GM23338 (cell line): ENCODE results near the gene FBXO31. TPM values are rescaled to one million over a fixed set of nuclear protein-coding genes. Genes with fewer than 3 reads are reported as not detected.
A peak's percentile ranks its signal among the peaks of the same experiment; 100 is the strongest.

Experiments
- ATAC-seq: fragments of 200-7000 bp; cut with Tn5 transposase; 3 replicates; pipeline ENCODE4 v1.9.1; 2020
- DNase-seq: peaks from one replicate; pipeline ENCODE4 v3.0.0-alpha.2; 2015; ENCODE audit warnings: low spot score
- H2AFZ ChIP-seq: fragments of 200-600 bp; sonication (generic); 2 replicates; pipeline ENCODE4 v1.8.0; 2016; ENCODE audit warnings: antibody characterized with exemption, mild to moderate bottlenecking, moderate library complexity
- H3F3A ChIP-seq: fragments of 200-600 bp; sonication (generic); replicated peaks from 2 replicates; pipeline ENCODE4 v1.8.0; 2017; ENCODE audit warnings: antibody characterized with exemption, mixed run types, low read depth
- H3K27ac ChIP-seq: fragments of 200-600 bp; sonication (generic); 2 replicates; pipeline ENCODE4 v1.6.1; 2016; ENCODE audit warnings: low read depth
- H3K27me3 ChIP-seq: fragments of 200-600 bp; sonication (generic); 2 replicates; pipeline ENCODE4 v1.8.0; 2016; ENCODE audit warnings: mild to moderate bottlenecking, mixed run types, moderate library complexity; ENCODE audit not compliant: insufficient read depth
- H3K36me3 ChIP-seq: fragments of 200-600 bp; sonication (generic); 2 replicates; pipeline ENCODE4 v1.8.0; 2016; ENCODE audit warnings: mild to moderate bottlenecking; ENCODE audit not compliant: insufficient read depth
- H3K4me1 ChIP-seq: fragments of 200-600 bp; sonication (generic); 2 replicates; pipeline ENCODE4 v1.8.0; 2016; ENCODE audit warnings: mild to moderate bottlenecking, moderate library complexity; ENCODE audit not compliant: insufficient read depth
- H3K4me2 ChIP-seq: fragments of 200-600 bp; sonication (generic); 2 replicates; pipeline ENCODE4 v1.7.1; 2017; ENCODE audit warnings: mixed run types
- H3K4me3 ChIP-seq: fragments of 200-600 bp; sonication (generic); 2 replicates; pipeline ENCODE4 v1.6.1; 2016; ENCODE audit warnings: mixed run types
- H3K79me2 ChIP-seq: fragments of 200-600 bp; sonication (generic); replicated peaks from 2 replicates; pipeline ENCODE4 v1.8.0; 2017; ENCODE audit warnings: mild to moderate bottlenecking; ENCODE audit not compliant: insufficient read depth
- H3K9me2 ChIP-seq: fragments of 200-600 bp; sonication (generic); 2 replicates; pipeline ENCODE4 v1.8.0; 2017; ENCODE audit not compliant: insufficient read depth
- H4K20me1 ChIP-seq: fragments of 200-600 bp; sonication (generic); replicated peaks from 2 replicates; pipeline ENCODE4 v1.8.0; 2017; ENCODE audit warnings: mild to moderate bottlenecking; ENCODE audit not compliant: insufficient read depth
- H3K27ac Mint-ChIP-seq: 2 replicates; pipeline ENCODE4 v1.8.0; 2020; ENCODE audit warnings: inconsistent platforms, mild to moderate bottlenecking, moderate library complexity, mixed read lengths
- H3K27me3 Mint-ChIP-seq: 3 replicates; pipeline ENCODE4 v1.8.0; 2022; ENCODE audit warnings: low read depth, mild to moderate bottlenecking, moderate library complexity, mixed read lengths, inconsistent platforms; ENCODE audit not compliant: insufficient read depth, poor library complexity
- H3K36me3 Mint-ChIP-seq: 3 replicates; pipeline ENCODE4 v1.8.0; 2021; ENCODE audit warnings: low read depth, mild to moderate bottlenecking, inconsistent platforms, moderate library complexity, mixed read lengths
- H3K4me1 Mint-ChIP-seq: 3 replicates; pipeline ENCODE4 v1.8.0; 2020; ENCODE audit warnings: mild to moderate bottlenecking, inconsistent platforms, mixed read lengths
- H3K4me3 Mint-ChIP-seq: 3 replicates; pipeline ENCODE4 v1.8.0; 2021; ENCODE audit warnings: moderate library complexity, mild to moderate bottlenecking, inconsistent platforms, mixed read lengths
- H3K9me3 Mint-ChIP-seq: 3 replicates; pipeline ENCODE4 v1.8.0; 2020; ENCODE audit warnings: moderate library complexity, mild to moderate bottlenecking, inconsistent platforms, mixed read lengths
- CREB1 ChIP-seq: fragments of 250-450 bp; sonication (Bioruptor Pico); IDR thresholded peaks from 2 replicates; pipeline ENCODE4 v1.5.0; 2020; ENCODE audit warnings: low read depth, mild to moderate bottlenecking, moderate library complexity
- ETS1 ChIP-seq: IDR thresholded peaks from 2 replicates; pipeline ENCODE4 v1.6.1; 2016; ENCODE audit warnings: antibody characterized with exemption
- EZH2 ChIP-seq: fragments of 200-600 bp; sonication (generic); IDR thresholded peaks from one replicate; pipeline ENCODE4 v1.8.0; 2017; ENCODE audit warnings: antibody characterized with exemption, mild to moderate bottlenecking, low read depth; ENCODE audit not compliant: unreplicated experiment
- EZH2phosphoT487 ChIP-seq: fragments of 200-600 bp; sonication (generic); IDR thresholded peaks from one replicate; pipeline ENCODE4 v1.8.1; 2018; ENCODE audit warnings: antibody characterized with exemption; ENCODE audit not compliant: unreplicated experiment
- JUNB ChIP-seq: IDR thresholded peaks from one replicate; pipeline ENCODE4 v1.6.1; 2016; ENCODE audit warnings: antibody characterized with exemption; ENCODE audit not compliant: unreplicated experiment
- NANOG ChIP-seq: IDR thresholded peaks from 2 replicates; pipeline ENCODE4 v1.6.1; 2016; ENCODE audit warnings: antibody characterized with exemption, borderline replicate concordance
- POLR2AphosphoS5 ChIP-seq: IDR thresholded peaks from 2 replicates; pipeline ENCODE4 v1.6.1; 2016; ENCODE audit warnings: antibody characterized with exemption, low read depth
- STAT1 ChIP-seq: IDR thresholded peaks from one replicate; pipeline ENCODE4 v1.6.1; 2016; ENCODE audit warnings: antibody characterized with exemption; ENCODE audit not compliant: unreplicated experiment
- ZNF331 ChIP-seq: fragments of 250-450 bp; sonication (Bioruptor Pico); IDR thresholded peaks from 2 replicates; pipeline ENCODE4 v1.5.0; 2020; ENCODE audit warnings: low read depth, mild to moderate bottlenecking, moderate library complexity
- ZNF462 ChIP-seq: fragments of 250-450 bp; sonication (Bioruptor Pico); IDR thresholded peaks from 2 replicates; pipeline ENCODE4 v1.5.0; 2020; ENCODE audit warnings: mild to moderate bottlenecking, moderate library complexity
- polyA plus RNA-seq: library from polyadenylated mRNA; unstranded; fragments of >200 nt; fragmentation: Nextera tagmentation; extraction: Ambion mirVana; gene quantifications from 2 replicates; pipeline ENCODE4 v1.2.1, GENCODE V29; 2016
- total RNA-seq: library from RNA; depleted of rRNA; stranded (reverse); fragments of >200 nt; shearing (Covaris generic); gene quantifications from 2 replicates; pipeline ENCODE4 v1.2.3, GENCODE V29; 2014
- TF ChIP-seq, protein P1 (sequence below), 2 experiments: fragments of 200-600 bp in 1 of 2; sonication (generic) in 1 of 2; conservative IDR thresholded peaks; 2 replicates each; pipeline versions ENCODE4 v1.5.1 to v1.6.1; 2016 to 2017; ENCODE audit warnings: antibody characterized with exemption in 2 of 2, low read depth in 2 of 2, mild to moderate bottlenecking in 2 of 2, moderate library complexity in 1 of 2
- TF ChIP-seq, protein P2 (sequence below): IDR thresholded peaks from one replicate; pipeline ENCODE4 v1.6.1; 2018; ENCODE audit warnings: antibody characterized with exemption; ENCODE audit not compliant: unreplicated experiment

The FBXO31 gene
- total and polyA plus RNA-seq, 2 experiments from 2014 or later: 7.0 to 23.8 TPM

- H4K20me1 ChIP-seq: peaks cover 34% of the 10 kb centered on the region; the same call in 1 of the 2 replicates
- no peaks in the 10 kb centered on the region for H3K27me3 Mint-ChIP-seq
- no peaks in the 10 kb centered on the region for H3K9me2 ChIP-seq
- H3K4me3 ChIP-seq: no peak overlapping the region
- no peak overlapping the region for H3K4me3 Mint-ChIP-seq
- ATAC-seq: peak; percentile 52
- no peak overlapping the region for H2AFZ ChIP-seq
- peaks cover 24% of the 10 kb centered on the region for H3K4me1 Mint-ChIP-seq
- DNase-seq: no peak
- H3K27ac Mint-ChIP-seq: no peak overlapping the region
- H3K36me3 ChIP-seq: no peaks in the 10 kb centered on the region
- no peak for TF ChIP-seq EZH2
- TF ChIP-seq CREB1 (CRISPR knock-in tag): no peak
- no peak for TF ChIP-seq STAT1
- no peak for TF ChIP-seq POLR2AphosphoS5
- TF ChIP-seq, protein P1, sequence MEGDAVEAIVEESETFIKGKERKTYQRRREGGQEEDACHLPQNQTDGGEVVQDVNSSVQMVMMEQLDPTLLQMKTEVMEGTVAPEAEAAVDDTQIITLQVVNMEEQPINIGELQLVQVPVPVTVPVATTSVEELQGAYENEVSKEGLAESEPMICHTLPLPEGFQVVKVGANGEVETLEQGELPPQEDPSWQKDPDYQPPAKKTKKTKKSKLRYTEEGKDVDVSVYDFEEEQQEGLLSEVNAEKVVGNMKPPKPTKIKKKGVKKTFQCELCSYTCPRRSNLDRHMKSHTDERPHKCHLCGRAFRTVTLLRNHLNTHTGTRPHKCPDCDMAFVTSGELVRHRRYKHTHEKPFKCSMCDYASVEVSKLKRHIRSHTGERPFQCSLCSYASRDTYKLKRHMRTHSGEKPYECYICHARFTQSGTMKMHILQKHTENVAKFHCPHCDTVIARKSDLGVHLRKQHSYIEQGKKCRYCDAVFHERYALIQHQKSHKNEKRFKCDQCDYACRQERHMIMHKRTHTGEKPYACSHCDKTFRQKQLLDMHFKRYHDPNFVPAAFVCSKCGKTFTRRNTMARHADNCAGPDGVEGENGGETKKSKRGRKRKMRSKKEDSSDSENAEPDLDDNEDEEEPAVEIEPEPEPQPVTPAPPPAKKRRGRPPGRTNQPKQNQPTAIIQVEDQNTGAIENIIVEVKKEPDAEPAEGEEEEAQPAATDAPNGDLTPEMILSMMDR (conservative IDR thresholded peaks at IDR 0.05; ENCODE audit: low read depth in 2 of 2): no peak
- no peak for TF ChIP-seq ZNF331 (CRISPR knock-in tag)
- no peak for TF ChIP-seq ZNF462
- TF ChIP-seq, protein P2, sequence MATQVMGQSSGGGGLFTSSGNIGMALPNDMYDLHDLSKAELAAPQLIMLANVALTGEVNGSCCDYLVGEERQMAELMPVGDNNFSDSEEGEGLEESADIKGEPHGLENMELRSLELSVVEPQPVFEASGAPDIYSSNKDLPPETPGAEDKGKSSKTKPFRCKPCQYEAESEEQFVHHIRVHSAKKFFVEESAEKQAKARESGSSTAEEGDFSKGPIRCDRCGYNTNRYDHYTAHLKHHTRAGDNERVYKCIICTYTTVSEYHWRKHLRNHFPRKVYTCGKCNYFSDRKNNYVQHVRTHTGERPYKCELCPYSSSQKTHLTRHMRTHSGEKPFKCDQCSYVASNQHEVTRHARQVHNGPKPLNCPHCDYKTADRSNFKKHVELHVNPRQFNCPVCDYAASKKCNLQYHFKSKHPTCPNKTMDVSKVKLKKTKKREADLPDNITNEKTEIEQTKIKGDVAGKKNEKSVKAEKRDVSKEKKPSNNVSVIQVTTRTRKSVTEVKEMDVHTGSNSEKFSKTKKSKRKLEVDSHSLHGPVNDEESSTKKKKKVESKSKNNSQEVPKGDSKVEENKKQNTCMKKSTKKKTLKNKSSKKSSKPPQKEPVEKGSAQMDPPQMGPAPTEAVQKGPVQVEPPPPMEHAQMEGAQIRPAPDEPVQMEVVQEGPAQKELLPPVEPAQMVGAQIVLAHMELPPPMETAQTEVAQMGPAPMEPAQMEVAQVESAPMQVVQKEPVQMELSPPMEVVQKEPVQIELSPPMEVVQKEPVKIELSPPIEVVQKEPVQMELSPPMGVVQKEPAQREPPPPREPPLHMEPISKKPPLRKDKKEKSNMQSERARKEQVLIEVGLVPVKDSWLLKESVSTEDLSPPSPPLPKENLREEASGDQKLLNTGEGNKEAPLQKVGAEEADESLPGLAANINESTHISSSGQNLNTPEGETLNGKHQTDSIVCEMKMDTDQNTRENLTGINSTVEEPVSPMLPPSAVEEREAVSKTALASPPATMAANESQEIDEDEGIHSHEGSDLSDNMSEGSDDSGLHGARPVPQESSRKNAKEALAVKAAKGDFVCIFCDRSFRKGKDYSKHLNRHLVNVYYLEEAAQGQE: no peak
- no peak for TF ChIP-seq JUNB
- no peak for TF ChIP-seq NANOG
- no peak for TF ChIP-seq ETS1
- TF ChIP-seq EZH2phosphoT487: no peak
- H3K4me1 ChIP-seq: no peaks in the 10 kb centered on the region
- no peaks in the 10 kb centered on the region for H3K27me3 ChIP-seq
- no peaks in the 10 kb centered on the region for H3K9me3 Mint-ChIP-seq
- peaks cover 86% of the 10 kb centered on the region for H3K79me2 ChIP-seq
- H3K27ac ChIP-seq: no peak overlapping the region
- H3K4me2 ChIP-seq: no peak overlapping the region
- no peaks in the 10 kb centered on the region for H3K36me3 Mint-ChIP-seq
- no peaks in the 10 kb centered on the region for H3F3A ChIP-seq
These were observed 13.5 kb downstream of the FBXO31 start for GRCh38 chr16:87369796-87370719.
